ENCODE measurements around the gene SNX33. TPM values are rescaled to one million over a fixed set of nuclear protein-coding genes. Genes with fewer than 3 reads are reported as not detected.

The SNX33 gene
- total RNA-seq, 2 experiments from 2014 or later: 0.09 to 0.38 TPM

DNA sequence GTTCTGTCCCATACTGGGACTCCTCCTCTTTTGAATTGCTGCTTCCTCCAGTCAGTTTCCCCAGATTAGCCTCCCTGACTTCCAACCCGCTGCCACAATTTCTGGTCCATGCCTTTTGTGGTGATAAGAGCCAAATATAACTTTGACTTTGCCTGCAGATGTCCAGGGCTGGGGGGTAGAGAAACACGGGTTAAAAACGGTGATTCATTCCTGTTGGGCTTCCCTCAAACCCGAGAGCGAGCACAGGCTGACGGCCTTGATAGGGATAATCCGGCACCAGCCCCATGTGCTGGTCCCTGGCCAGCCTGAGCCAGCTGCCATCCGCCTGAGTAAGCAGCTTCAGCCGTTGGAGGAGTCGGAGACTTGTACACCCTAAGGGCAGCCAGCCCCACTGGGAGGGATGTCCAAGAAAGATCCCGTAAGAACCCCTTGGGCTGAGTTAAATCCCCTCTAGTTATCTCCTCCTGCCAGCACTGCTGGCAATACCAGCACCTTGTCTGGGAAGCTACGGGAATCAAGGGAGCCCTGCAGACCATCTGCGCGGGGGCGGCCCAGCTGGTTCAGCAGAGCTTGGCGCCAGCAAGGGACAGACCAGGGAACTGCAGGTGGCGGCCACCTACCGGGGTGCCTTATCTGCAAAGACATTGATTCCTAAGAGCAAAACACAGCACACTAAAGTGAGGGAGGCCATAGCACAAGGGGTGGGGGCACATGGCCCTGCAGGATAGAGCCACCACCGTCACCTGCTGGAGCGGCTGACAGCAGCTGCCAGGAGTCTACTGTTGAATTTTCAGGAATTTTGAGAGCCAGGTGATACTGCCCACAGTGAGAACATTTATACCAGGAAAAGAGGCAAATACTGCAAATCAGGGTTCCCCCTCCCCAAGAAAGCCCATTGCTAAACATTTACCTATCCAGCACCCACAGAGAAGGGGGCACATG is 46.8 kb downstream of the SNX33 start:
- H3K27ac ChIP-seq (ENCODE audit: low read depth, low read length, poor library complexity, severe bottlenecking): no peak overlapping the region
- no peaks in the 10 kb centered on the region for H3K79me2 ChIP-seq (ENCODE audit: insufficient read depth, low read depth, low read length)
- H3K4me1 ChIP-seq (ENCODE audit: insufficient read depth, low read length, poor library complexity, severe bottlenecking): peaks cover 19% of the 10 kb centered on the region
- POLR2A ChIA-PET: interaction anchor here (0.6 kb wide), 1 partner anchor 25 kb away, joined by 5 read pairs; no protein-coding TSS in a partner anchor
- H3K9me2 ChIP-seq (ENCODE audit: insufficient read depth, low read length): no peaks in the 10 kb centered on the region
- intact Hi-C loops (cut with micrococcal nuclease; ENCODE audit: unreplicated experiment): no loop called here
- H3K4me3 ChIP-seq (ENCODE audit: low read depth, low read length, poor library complexity, severe bottlenecking): no peak overlapping the region
- DNase-seq (ENCODE audit: low spot score): peak; percentile 39
- TF ChIP-seq, protein P1, sequence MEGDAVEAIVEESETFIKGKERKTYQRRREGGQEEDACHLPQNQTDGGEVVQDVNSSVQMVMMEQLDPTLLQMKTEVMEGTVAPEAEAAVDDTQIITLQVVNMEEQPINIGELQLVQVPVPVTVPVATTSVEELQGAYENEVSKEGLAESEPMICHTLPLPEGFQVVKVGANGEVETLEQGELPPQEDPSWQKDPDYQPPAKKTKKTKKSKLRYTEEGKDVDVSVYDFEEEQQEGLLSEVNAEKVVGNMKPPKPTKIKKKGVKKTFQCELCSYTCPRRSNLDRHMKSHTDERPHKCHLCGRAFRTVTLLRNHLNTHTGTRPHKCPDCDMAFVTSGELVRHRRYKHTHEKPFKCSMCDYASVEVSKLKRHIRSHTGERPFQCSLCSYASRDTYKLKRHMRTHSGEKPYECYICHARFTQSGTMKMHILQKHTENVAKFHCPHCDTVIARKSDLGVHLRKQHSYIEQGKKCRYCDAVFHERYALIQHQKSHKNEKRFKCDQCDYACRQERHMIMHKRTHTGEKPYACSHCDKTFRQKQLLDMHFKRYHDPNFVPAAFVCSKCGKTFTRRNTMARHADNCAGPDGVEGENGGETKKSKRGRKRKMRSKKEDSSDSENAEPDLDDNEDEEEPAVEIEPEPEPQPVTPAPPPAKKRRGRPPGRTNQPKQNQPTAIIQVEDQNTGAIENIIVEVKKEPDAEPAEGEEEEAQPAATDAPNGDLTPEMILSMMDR (conservative IDR thresholded peaks at IDR 0.05; ENCODE audit: low read length): peak; percentile 66
- TF ChIP-seq EZH2phosphoT487 (IDR thresholded peaks at IDR 0.05; ENCODE audit: borderline replicate concordance, low read depth, low read length): no peak
- peak overlapping the region; percentile 35; the same call in 1 of the 2 replicates for H3K4me2 ChIP-seq (ENCODE audit: low read length)
- no TSS peak for BruUV-seq (replicated peaks)
- CTCF ChIA-PET (ENCODE audit: unreplicated experiment): interaction anchor here (0.6 kb wide), 1 partner anchor 204 kb away, joined by 3 read pairs; no protein-coding TSS in a partner anchor
- no peaks in the 10 kb centered on the region for H3K36me3 ChIP-seq (ENCODE audit: insufficient read depth, low read length)
- peak overlapping the region; percentile 51; the same call in 1 of the 2 replicates for H2AFZ ChIP-seq (ENCODE audit: low read length)
- no peaks in the 10 kb centered on the region for H4K20me1 ChIP-seq (ENCODE audit: insufficient read depth, low read length)
- H3K9me3 ChIP-seq (ENCODE audit: low read length): no peaks in the 10 kb centered on the region

DNA sequence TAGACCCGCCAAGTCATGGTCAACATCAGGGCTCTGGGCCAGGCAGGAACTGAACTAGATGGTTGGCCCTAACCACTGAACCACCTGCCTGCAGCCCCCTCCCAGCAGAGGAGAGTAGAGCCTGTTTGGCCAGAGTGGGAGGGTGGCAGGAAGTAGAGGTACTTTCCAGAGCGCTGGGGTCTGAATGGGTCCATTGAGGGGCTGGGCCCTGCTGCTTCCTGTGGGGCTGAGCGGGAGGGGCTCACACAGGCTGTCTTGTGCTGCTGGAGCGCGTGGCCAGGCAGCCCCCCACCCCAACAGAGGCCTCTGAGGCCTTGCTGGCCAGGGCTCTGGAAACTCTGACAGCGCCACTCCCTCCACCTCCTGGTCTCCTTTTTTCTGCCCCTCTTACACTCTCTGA is 47.5 kb downstream of the SNX33 start:
- no peak overlapping the region for H3K27ac ChIP-seq (ENCODE audit: low read depth, low read length, poor library complexity, severe bottlenecking)
- intact Hi-C loops (cut with micrococcal nuclease; ENCODE audit: unreplicated experiment): no loop called here

More for the DNA sequence above, 47.5 kb downstream of the SNX33 start:
- H4K20me1 ChIP-seq (ENCODE audit: insufficient read depth, low read length): no peaks in the 10 kb centered on the region
- CTCF ChIA-PET (ENCODE audit: unreplicated experiment): no interaction called here
- H3K9me2 ChIP-seq (ENCODE audit: insufficient read depth, low read length): no peaks in the 10 kb centered on the region
- no TSS peak for BruUV-seq (replicated peaks)
- DNase-seq (ENCODE audit: low spot score): peak; percentile 58
- no peaks in the 10 kb centered on the region for H3K79me2 ChIP-seq (ENCODE audit: insufficient read depth, low read depth, low read length)
- H3K4me3 ChIP-seq (ENCODE audit: low read depth, low read length, poor library complexity, severe bottlenecking): no peak overlapping the region
- TF ChIP-seq EZH2phosphoT487 (IDR thresholded peaks at IDR 0.05; ENCODE audit: borderline replicate concordance, low read depth, low read length): no peak
- TF ChIP-seq, protein P1 (conservative IDR thresholded peaks at IDR 0.05; ENCODE audit: low read length): no peak
- H3K9me3 ChIP-seq (ENCODE audit: low read length): no peaks in the 10 kb centered on the region
- peaks cover 23% of the 10 kb centered on the region for H3K4me1 ChIP-seq (ENCODE audit: insufficient read depth, low read length, poor library complexity, severe bottlenecking)
- H3K36me3 ChIP-seq (ENCODE audit: insufficient read depth, low read length): no peaks in the 10 kb centered on the region
- H3K4me2 ChIP-seq (ENCODE audit: low read length): peak overlapping the region; percentile 35; the same call in 1 of the 2 replicates
- POLR2A ChIA-PET: interaction anchor here (0.6 kb wide), 1 partner anchor 24 kb away, joined by 5 read pairs; no protein-coding TSS in a partner anchor
- peak overlapping the region; percentile 51; the same call in 1 of the 2 replicates for H2AFZ ChIP-seq (ENCODE audit: low read length)

Measured in OCI-LY7 (cell line).